GM12875 (cell line): ENCODE measurements around the gene HIVEP3.

Experiments
- H3K4me3 ChIP-seq: one replicate; pipeline ENCODE4 v1.5.1; 2011; ENCODE audit warnings: low read depth, low read length, control low read depth
- CTCF ChIP-seq: IDR thresholded peaks from 2 replicates; pipeline ENCODE4 v1.5.1; 2011; ENCODE audit warnings: low read depth, mild to moderate bottlenecking, control low read depth, inconsistent platforms, low read length, moderate library complexity, borderline replicate concordance; ENCODE audit not compliant: insufficient read depth

Gene HIVEP3

GRCh38 chr1:41802532-41803501 lies 115.9 kb downstream of the HIVEP3 start:
- no peak overlapping the region for H3K4me3 ChIP-seq
- TF ChIP-seq CTCF = no peak

GRCh38 chr1:41800311-41800829 lies 118.4 kb downstream of the HIVEP3 start:
- TF ChIP-seq CTCF = no peak

GRCh38 chr1:41799723-41800122 lies 119.0 kb downstream of the HIVEP3 start:
- H3K4me3 ChIP-seq = no peak overlapping the region
- TF ChIP-seq CTCF = no peak

More at GRCh38 chr1:41800311-41800829, 118.4 kb downstream of the HIVEP3 start:
- peak overlapping the region; percentile 19 for H3K4me3 ChIP-seq

GRCh38 chr1:41799205-41799604 lies 119.5 kb downstream of the HIVEP3 start:
- no peak overlapping the region for H3K4me3 ChIP-seq
- TF ChIP-seq CTCF = no peak

- no peak for TF ChIP-seq CTCF
- no peak overlapping the region for H3K4me3 ChIP-seq
Measured at GRCh38 chr1:41795205-41795762, 123.4 kb downstream of the HIVEP3 start.

- no peak for TF ChIP-seq CTCF
- no peak overlapping the region for H3K4me3 ChIP-seq
Measured at GRCh38 chr1:41794031-41794430, 124.7 kb downstream of the HIVEP3 start.

- H3K4me3 ChIP-seq = no peak overlapping the region
- TF ChIP-seq CTCF = no peak
Measured at GRCh38 chr1:41792485-41792770, 126.3 kb downstream of the HIVEP3 start.
